SKM-1 (cell line): ENCODE results near the gene ACSF2.

Experiments
- DNase-seq: peaks from one replicate; lab custom pipeline; 2025; ENCODE audit not compliant: unreplicated experiment; lab: John Stamatoyannopoulos, UW

ACSF2 gene

DNA sequence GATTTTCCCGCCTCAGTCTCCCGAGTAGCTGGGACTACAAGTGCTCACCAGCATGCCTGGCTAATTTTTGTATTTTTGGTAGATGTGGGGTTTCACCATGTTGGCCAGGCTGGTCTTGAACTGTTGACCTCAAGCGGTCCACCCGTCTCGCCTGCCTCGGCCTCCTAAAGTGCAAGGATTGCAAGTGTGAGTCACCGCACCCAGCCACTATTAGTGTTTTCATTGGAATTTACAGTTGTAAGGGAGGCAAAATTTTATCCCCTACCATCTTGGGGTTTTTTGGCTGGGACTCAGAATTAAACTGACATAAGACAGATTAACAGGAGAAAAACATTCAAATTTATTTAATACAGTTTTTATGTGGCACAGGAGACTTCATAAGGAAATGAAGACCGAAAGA, 69.9 kb downstream of the ACSF2 start:
- no peak for DNase-seq

DNA sequence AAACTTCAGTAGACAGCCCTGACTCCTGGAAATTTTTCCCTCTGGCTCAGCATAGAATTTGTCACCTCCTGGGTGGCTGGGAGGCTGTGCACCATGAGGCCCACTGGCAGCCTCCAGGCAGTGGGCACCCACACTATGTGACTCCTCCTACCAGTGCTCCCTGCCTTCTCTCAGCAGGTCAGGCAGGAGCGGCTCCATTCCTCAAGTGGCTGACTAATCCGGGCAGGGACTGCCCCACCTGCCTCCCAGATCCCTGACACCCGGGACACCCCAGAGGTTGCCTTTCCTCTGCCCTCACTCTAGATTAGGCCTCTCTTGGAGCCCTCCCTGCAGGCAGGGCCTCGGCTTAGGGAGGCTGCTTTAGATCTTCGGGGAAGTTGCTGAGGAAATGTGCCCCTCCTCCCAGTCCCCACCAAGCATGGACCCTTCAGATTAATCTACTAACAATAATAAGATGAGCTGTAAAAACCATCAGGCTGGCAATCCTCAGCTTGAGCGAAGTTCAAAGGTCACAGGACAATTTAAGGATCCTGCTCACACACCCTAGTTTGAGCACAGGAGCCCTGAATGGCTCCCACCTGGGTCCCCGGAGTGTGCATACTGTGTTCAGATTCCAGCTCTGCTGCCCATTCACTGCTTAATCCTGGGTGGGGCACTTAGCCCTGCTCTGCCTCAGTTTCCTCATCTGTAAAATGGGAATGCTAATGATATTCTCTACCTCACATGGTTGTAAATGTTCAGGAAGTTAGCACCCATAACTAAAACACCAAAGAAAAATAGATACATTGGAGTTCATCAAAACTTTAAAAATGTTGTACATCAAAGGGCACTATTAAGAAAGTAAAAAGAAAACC, 72.2 kb downstream of the ACSF2 start:
- DNase-seq, result no peak

DNA sequence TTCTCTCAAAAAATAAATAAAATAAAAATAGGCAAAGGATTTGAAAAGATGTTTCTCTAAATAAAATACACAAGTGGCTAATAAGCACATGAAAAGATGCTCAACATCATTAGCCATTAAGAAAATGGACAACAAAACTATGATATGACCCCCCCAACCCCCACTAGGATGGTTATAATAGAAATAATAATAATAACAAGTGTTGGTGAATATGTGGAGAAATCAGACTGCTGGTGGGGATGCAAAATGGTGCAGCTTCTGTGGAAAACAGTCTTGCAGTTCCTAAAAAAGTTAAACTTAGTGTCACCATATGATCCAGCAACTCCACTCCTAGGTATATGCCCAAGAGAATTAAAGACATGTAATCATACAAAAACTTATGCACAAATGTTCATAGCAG, 73.3 kb downstream of the ACSF2 start:
- no peak for DNase-seq

DNA sequence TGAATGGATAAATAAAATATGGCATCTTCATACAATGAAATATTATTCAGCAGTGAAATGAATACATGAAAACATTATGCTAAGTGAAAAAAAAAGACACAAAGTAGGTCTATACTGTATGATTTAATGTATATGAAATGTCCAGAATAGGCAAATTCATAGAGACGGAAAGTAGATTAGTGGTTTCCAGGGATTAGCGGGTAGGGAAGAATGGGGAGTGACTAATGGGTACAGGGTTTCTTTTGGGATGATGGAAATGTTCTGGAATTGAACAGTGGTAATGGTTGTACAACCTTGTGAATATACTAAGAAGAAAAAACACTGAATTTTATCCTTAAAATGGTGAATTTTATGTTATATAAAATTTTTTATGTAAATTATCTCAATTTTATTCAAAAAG, 73.7 kb downstream of the ACSF2 start:
- DNase-seq, result no peak

DNA sequence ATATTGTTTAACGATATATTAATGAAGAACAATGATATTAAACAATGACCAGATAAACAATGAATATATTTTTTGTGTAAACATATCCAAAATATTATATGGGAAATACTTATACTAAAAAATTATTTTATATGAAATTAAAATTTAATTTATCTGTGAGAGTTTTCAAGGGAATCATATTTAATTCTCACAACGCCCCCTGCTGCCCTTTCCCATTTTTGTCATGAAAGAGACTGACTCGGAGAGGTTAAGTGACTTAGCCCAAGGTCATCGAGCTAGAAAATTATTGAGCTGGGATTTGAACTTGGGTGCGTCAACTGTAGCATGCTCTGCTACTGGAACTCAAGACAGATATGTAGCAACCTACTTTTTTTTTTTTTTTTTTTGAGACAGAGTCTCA, 75.0 kb downstream of the ACSF2 start:
- DNase-seq, result no peak

DNA sequence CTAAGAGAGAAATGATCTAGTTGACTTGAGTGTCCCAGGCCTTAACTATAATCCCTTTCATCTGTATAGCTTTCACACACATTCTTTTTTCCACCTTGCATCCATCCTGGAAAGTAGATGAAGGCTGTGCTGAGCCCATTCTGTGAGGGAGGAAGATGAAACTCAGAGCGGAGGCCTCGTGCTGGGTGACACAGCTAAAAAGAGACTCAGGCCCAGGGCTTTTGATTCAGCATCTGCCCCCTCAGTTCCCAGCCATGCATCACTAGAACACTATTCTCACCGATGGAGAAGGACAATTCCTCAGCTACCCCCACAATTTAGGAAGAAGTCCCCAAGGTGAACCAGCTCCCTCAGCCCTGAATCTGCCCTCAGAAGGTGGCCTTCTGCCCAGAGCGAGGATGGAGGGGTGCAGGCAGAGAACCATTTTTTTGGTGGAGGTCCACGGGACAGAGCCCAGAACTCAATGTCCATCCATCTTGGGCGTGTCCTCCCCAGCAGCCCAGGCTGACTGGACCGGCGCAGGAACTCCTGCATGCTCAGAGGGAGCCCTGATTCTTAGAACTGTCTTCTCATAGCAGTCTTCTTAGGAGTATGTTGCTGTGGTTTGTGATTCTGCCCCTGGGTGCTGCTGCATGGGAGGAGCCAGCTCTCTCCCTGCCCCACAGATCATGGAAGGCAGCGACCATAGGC, 76.4 kb downstream of the ACSF2 start:
- no peak for DNase-seq

DNA sequence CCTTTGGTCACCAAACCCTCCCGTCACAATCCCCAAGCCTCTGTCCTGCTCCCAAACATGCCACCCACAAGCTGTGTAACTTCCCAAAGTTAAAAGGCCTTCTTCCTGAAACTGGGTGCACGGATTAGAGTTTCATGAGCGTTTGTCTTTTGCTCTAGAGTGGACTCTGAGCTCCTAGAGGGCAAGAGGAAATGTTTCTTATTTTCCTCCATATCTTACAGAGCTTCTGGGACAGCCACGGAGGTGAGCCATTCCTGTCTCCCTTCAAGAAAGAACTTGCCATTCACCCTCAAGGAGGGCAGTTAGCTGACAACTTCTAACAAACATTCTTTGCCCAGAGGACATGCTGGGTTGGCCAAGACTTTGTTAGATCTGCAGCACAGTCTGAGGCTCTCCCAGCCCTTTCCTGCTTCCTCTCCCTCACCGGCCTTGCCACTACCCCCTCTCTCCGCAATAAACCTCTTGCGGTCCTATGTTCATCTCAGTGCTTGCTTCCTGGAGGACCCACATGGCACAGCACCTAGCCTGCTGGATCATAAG, 79.6 kb downstream of the ACSF2 start:
- DNase-seq, result no peak

DNA sequence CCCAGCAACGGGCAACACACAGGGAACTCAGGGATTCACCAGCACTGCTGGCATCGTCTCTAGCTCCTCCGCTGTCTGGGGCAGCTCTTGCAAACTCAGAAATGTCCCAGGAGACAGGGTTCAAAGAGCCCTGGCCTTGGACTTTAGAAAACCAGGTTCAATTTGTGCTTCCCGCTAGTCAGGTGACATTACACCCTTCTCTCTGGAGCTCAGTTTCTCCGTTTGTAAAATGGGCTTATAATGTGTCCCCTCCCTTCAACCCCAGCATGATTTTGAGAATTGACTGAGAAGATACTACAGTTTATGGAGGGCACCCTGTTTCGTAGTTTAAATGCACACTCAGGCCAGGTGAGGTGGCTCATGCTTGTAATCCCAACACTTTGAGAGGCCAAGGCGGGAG, 80.3 kb downstream of the ACSF2 start:
- no peak for DNase-seq

DNA sequence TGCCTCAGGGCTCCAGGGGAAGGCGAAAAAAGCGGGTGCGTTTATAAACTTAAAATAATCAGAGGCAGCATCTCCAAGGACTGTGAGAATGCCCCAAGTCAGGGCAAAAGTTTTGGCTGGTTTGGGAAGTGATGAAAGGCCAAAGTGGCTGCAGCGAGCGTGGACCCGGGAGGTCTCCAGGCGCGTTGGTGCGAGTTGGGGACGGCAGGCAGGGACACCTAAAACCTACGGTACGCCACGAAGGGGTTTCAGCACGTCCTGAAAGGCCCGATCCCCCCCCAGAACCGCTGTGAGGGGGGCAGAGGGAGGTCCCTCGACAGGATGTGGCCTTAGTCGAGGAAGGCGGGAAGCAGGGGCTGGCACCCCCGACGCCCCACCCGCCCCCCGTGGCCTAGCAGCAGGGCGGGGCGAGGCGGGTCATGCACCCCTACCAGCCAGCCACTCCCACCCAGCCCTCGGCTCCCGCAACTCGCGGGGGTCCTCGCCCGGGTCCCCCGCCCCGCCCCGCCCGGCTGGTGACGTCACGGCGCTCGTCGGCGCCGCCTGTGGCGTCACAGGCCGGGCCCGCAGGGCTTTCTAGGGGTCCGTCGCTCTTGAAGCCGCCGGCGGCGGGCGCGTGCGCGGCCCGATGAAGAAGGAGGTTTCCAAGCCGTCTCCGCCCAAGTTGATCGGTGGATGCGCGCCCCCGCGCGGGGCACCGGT, 82.0 kb downstream of the ACSF2 start, which contains the start of gene MYCBPAP:
Gene MYCBPAP (plus strand): TSS at position 569 of the 702 bp plus-strand sequence. CDS start 236 bp downstream, outside the sequence.
- no peak for DNase-seq

DNA sequence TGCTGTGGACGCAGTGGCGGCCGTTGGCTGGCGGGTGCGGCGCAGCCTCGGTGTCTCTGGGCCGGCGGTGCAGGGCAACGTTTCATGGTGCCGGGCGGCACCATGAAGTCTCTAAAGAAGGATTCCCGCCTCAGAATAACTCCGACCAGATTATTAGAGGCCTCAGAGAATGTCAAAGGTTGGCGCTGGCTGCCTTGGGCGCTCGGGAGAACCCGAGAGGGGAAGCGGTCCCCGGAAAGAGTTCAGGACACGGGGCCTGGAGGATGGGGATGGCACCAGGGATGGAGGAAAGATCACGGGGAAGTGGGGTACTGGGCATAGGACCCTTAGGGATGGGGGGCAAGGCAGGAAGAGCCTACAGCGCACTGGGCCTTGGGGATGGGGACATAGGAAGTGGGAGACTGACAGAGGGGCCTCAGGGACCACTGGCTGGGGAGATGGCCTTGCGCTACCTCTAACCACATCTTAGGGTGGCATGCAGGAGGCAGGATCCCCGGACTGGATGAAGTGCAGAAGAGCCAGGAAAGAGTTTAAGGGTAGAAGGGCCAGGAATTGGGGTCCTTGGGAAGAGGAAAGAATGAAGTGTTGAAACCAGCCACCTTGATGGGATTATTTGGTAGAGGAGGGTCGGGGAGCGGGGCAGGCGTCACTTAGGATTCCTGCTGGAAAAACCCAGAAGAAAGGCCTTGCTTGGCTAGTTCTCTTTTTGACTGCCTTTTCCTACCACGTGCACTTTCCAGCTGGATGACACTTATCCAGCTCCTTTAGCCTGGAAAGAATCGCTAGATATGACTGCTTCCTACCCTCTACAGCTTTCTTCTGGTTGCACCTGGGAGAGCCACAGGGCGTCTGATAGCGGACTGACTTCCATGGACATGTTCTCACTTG, 82.8 kb downstream of the ACSF2 start:
- DNase-seq, result no peak

DNA sequence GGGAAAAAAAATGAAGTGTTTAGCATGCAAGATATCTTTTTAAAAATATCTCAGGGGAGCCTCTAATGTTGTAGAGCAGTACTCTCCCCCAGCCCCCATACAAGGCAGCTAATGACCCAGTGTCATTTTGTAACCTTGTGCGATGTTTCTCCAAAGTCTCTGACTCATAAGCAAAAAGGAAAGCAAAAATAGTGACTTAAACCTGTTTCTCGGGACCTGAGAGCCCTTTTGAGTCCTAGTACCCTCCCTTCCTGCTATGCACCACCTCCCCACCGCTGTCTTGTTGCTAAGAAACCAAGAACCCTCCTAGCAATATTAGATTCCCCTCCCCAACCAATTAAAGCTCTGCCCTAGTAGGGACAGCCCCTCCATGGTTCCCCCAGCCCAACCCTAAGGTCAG, 85.0 kb downstream of the ACSF2 start:
- DNase-seq, result no peak

DNA sequence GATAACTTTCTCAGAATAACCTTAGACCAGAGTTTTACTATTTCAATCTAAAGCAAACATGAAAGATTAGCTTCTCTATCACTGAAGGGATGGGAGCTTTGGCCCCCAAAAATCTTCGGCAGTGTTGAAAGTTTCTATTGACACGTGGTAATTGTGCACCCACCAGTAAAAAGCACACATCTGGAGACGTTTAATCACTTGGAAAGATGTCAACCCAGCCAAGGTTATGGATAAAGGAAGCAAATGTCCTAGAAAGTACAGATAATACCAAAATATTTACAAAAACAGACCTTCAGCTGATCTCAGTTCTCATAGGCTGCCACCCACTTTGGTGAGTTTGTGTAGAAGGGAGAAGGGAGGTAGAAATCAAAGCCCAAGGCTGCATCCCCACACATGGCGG, 87.5 kb downstream of the ACSF2 start:
- DNase-seq, result no peak

DNA sequence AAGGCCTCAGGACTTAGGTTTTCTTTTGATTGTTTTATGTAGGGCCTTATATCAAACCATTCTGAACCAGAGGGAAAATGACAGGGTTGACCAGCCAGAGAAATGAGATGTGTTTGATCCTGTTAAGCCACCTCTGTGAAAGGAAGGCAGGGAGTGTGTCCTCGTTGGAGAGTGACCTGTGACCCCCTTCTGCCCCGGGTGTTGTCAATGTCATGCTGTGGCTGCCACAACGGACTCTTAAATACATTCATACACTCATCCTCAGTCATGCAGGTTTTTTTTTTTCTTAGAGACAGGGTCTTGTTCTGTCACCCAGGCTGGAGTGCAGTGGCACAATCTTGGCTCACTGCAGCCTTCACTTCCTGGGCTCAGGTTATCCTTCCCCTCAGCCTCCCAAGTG, 88.4 kb downstream of the ACSF2 start:
- no peak for DNase-seq

DNA sequence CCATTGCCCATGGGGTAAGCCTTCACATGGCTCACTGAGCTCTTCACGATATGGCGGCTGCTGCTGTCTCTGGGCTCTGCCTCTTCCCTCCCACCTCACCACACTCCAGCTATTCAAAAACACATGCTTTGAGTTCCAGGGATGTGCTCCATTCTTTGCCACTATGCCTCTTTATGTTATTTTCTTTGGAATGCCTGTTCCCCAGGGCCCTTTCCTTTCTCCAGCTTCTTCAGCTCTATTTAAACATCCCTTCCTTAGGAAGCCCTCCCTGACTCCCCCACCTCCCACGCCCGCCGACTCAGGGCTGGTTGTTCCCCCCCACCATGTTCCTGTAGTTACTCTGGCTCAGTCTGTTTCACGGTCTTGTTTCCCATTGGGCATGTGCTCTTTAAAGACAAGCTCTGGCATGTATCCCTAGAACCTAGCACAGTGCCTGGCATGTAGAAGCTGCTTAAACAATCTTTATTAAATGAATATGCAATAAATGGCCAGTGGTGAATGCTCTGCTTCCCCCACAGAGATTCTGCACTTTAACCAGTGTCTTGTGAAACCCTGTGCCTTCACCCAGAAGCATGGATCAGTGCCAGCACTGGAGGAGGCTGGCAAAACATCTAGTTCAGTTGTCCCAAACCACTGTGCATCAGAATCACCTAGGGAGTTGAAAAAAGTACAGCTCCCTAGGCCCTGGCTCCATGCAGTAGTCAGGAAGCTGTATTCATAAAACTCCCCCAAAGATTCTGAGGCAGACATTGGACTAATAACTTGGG, 89.1 kb downstream of the ACSF2 start:
- no peak for DNase-seq

DNA sequence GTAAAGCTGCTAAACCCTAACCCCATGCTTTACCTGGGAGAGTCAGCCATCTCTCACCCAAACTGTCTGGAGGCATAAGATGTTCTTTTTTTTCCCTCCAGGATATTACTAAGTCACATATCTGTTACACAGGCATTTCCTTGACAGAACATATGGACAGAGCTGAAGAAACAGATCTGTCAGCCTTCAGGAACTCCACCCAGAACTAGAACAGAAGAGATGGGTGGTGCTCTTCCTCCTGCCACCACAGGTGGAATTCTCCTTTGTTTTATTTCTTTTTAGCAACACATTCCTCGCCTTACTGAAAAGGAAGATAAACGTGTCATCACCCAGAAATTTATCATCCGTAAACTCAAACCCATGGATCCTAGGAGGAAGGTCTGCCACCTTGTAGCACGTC, 91.0 kb downstream of the ACSF2 start:
- no peak for DNase-seq

DNA sequence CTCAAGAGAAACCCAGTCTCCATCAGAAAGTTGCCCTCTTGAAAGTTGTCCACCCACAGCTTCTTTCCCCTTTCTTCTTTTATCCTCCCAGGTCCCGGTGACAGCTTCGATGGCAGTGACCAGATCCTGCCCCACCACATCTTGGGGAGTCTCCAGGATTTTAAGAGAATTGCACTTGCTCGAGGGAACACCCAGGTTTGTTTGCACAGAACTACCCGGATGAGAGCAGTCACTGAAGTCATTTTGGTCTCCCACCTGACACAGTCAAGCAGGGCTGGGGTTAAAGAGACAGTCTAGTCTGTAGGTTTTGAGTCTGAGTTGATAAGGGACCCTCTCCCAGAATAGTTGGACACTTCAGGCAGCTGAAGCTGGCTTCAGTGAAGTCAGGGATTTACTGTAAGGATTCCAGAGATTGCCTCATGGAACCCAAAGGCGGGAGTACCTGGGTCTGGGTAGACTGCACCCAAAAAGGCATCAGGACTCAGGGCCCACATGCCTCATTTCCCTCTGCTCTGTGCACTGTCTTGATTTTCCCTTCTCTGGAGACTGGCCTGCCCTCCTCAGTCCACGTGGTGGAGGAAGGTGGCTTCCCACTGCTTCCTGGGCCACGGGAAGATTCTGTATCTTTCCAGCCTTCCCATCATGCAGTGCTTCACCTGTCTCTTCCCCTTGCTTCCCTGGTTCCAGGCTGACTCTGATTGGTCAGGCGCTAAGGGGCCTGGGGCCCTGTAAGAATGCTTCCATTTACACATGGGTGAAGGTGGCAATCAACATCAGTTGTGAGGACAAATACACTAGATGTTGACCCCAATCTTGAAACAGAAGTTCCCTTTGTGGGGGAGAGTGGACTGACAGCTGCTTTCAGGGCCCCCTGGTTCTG, 91.7 kb downstream of the ACSF2 start:
- no peak for DNase-seq

DNA sequence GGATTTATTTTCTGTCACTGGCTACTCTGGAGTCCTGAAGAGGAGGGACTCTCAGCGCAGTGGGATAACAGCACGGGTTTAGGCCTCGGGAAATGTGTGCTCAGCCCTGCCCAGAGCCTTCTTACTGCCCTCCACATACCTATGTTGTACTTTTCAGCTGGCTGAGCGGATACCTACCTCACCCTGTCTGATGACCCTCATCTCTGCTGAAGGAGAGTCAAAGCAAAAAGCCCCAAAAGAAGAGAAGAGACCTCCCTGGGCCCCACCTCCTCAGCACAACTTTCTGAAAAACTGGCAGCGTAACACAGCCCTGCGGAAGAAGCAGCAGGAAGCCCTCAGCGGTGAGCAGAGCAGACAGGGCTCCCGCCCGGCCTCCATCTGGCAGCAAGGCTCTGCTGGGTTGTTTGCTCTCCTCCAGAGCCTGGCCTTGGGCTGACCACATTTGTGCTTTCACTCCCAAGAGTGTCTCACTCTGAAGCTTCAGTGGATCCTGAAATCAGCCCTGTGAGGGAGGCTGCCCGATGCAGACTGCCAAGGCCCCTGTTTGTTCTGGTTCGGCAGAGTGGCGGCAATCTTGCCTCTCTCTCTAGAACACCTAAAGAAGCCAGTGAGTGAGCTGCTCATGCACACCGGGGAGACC, 92.5 kb downstream of the ACSF2 start:
- DNase-seq, result no peak

DNA sequence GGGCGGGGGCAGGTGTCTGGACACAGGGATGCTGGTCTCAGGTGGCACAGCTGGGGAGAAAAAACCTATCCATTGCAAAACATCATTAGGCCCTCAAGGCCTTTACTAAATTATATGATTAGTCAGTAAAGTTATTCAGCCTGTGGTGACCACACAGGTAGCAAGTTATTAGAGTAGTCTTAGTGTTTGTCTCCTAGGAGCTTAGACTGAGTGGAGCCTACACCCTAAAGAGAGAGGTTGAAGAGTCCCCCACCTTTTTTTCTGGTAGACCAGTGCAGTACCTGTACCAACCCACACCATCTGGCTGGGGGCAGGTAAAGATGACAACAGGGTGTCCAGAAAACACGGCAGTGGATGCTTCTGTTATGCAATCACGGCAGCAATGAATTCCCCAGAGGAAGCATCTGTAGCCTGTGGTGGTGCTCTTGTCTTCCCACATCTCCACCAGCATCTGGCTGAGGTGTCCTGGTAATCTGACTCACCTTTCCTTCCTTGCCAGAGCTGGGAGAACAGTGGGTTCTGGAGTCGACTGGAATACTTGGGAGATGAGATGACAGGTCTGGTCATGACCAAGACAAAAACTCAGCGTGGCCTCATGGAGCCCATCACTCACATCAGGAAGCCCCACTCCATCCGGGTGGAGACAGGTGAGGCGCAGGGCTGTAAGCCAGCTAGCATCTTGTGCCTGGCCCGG, 93.3 kb downstream of the ACSF2 start:
- DNase-seq, result no peak
